Stimulated activated CD4-positive, alpha-beta T cell treated with anti-CD3 and anti-CD28 coated beads, Interleukin-1b, Interleukin-23, amount 100 ng/mL, for 1 hour (primary cell): ENCODE data around the gene CMTM5.

Source experiments
- DNase-seq, 2 donors: peaks; one replicate each; pipeline ENCODE4 v3.0.0-alpha.2; 2020; ENCODE audit warnings: low read depth in 2 of 2

Gene CMTM5, protein sequence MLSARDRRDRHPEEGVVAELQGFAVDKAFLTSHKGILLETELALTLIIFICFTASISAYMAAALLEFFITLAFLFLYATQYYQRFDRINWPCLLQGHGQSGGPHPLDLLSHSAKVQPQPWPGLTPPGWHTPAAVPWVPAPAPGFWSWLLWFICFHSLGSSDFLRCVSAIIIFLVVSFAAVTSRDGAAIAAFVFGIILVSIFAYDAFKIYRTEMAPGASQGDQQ

DNA sequence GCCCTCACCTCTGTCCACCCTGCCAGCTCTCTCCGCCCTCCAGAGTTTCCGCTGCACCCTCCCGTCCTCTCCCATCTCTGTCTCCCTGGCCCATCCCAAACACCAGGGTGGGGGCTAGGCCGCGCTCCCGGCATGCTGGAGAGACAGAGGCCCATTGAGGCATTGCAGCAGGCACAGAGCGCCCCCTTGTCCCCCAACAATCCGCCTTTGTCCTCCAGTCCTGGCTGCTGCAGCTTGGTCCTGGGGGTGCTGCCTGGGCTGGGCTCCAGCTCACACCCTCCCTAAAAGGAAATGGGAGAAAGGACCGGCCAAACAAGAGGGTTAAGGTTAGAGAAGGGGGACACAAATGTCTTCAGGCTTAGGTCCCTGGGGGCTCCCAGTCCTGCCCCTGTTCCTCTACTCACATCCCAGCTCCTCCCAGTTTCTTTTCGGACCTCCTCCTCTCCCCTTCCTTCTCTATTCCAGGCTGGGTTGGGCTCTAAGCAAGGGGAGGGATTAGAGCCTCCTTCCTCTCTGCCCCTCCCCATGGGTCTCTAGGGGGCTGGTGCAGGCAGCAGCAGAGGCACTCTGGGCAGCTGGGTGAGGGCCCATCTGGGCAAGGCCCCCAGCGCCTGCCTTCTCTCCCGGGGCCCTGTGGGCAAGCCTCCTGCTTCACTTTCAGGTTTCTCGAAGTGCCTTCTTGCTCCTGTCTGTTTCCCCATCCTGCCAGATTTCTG lies at the start of gene CMTM5:
Gene CMTM5 (plus strand): TSS at position 565 of the 716 bp plus-strand sequence. CDS start 206 bp downstream, outside the sequence.
- no peak for DNase-seq

DNA sequence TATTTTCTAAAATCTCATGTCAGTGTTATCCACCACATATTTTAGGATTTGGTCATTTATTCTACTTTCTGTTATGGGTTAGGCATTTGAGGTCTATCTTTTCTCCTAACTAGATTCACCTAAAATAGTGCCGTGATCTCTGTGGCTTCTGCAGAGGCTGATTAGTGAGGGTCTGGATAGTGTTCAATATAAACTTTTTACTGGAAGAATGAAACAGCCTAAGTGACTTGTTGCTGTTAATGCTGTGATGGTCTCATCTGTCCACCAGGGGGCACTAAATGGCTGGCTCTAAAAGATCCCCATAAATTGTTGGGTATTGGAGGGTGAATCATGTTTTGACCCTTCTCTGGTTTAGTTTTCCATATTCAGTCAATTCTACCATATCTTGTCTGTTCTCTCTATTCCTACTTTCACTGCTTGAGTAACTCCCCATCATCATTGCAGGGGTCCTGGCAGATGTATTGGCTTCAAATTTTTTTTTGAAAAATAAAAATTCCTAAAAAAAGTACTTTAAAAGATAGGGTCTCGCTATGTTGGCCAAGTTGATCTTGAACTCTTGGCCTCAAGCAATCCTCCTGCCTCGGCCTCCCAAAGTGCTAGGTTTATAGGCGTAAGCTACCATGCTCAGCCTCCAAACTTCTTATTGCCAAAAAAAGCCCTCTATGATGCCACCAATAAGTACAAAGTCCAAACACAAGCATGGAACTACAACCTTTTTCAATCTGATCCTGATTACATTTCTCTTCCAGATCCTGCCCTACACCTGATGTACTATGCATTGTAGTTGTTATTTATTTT lies 48.7 kb upstream of the CMTM5 start:
- DNase-seq, result peak; percentile 21 to 22

DNA sequence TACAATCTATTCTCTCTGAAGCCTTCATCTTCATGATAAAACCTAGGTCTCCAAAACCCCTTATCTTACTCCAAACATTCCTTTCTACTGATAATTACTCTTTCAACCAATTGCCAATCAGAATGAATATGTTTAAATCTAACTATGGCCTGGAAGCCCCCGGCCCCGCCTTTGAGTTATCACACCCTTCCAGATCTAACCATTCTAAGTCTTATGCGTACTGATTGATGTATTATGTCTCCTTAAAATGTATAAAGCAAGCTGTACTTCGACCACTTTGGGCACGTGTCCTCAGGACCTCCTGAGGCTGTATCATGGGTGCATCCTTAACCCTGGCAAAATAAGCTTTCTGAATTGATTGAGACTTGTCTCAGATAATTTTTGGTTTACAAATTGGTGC lies 41.2 kb upstream of the CMTM5 start:
- DNase-seq, result no peak

DNA sequence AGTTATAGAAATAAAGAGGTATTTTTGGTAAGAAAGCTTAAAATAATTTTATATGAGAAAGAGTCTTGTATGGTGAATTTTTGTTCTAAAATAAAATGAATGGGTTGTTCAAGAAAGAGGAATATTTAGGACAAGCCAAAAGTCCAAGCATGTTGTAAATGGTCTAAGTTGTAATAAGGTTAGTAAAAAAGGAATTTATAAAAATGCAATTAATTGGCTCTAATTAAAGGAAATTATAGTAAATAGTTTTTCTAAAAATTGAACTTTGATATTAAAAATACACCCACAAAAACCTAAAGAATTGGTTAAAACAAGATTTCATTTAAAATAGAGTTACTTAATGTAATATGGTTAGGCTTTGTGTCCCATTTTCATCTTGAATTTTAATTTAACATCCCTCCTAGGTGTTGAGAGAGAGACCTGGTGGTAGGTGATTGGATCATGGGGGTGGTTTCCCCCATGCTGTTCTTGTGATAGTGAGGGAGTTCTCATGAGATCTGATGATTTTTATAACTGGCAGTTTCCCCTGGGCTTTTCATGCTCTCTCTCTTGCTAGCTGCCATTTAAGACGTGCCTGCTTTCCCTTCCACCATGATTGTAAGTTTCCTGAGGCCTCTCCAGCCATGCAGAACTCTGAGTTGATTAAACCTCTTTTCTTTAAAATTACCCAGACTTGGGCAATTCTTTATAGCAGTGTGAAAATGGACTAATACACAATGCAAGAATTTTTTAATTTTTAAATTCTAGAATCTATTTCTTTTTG lies 37.2 kb upstream of the CMTM5 start:
- no peak for DNase-seq

DNA sequence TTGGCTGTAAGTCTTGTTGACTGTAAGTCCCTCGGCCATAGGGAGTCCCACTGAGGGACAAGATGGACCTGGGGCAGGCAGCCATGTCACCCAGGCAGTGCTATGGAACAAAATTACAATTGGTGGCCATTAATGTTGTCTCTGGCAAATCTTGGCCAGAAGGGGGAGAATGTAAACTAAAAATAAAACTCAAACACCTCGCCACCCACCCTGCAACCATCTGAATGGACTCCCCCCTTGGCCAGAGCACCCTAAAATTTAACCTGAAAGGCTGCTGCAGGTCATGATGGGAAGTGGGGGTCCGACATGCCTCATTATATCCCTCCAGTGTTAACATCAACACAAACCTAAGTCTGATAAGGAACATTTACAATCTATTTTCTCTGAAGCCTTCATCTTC lies 32.4 kb upstream of the CMTM5 start:
- no peak for DNase-seq

DNA sequence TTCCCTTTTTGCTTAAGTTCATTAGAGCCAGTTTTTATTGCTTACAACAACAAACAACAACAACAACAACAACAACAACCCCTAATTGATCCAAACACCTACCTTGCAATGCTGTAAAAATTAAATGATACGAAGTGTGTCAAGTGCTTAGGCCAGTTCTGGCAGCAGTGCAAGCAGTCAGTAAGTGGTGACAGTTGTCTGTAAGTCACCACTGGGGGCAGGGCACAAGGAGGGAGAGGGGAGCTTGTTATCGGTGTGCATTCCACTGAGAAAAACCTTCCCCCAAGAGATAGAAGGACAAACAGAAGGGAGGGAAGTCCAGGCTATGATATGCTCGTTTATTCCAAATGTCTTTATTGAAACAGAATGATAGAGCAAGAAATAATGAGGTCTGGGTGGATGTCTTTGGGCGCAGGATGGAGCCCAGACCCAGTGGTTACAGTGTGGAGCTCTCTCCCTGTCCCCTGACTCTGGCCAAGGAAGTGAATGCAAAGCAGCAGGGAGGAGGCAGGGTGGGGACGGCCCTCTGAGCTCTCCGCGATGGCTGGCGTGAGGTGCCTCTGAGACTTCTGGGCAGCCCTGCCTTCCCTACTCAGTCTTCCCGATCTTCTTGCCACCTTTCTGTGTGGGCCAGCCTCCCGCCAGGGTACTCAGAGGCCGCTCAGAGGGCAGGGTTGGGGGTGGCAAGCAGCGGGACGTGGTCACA lies 30.7 kb upstream of the CMTM5 start:
- no peak for DNase-seq

DNA sequence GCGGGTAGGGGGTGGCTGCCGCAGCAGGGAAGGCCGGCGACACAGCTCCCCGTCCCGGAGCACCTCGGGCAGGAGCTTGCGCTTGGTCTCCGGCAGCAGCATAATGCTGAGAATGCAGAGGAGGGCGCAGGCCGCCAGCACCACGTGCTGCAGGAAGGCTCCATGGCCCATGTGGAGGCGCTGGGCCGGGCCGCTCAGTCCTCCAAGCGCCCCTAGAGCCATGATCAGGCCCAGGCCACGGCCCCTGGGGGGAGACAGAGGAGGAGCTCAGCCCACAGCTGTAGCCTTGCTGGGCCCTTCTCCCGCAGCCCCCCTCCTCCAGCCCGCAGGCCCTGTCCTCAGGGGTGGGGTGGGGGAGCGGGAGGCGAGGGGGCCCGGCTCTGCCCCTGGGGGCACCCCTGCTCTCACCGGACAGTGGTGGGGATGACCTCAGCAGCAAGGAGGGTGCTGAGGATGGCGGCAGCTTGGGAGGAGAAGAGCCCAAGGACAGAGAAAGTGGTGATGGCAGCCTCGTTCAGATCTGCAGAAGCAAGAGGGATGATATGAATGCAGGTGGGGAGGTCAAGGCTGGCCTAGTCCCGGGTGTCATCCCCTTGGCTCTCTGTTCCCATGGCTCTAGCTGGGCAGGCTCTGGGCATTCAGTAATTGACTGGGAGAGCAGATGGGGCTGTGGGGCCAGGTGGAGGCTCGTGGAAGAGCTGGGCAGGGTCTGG lies 30.0 kb upstream of the CMTM5 start:
- no peak for DNase-seq

DNA sequence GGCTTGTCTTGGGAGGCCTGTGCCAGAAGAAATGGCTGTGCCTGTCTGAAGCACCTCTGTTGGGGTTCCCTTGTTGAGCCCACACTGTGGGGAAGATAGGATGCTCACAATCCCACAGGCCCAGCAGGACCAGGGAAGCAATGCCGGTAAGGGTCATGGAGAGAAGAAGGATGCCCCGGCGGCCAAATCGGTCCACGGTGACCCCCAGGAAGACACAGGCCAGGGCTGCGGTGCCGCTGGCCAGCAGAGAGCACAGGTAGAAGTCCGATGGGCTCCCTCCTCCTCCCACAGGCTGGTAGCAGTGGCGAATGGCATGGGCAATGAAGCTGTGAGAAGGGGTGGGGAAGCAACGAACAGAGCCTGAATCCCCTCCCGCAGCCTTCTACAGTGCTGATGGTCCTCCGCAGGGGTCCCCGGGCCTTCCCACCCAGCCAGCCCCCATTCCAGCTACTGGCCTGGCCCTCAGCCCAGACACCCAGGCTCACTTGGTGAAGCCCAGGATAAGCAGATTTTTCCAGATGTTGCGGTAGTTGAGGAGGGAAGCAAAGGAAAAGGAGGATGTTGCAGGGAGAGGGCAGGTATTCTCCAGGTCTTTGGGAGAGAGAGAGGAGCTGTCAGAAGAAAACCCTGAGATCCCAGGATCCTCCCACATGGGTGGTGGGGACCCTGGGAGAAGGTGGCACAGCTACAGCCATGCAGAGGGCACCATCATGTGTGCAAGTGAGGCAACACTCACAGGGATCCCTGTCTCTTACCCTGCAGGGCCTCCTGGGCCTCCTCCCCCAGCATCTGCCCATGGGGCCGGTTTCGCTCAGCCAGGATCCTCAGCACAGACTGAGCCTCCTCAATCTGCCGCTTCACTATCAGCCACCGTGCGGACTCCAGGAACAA lies 29.2 kb upstream of the CMTM5 start:
- DNase-seq, result no peak

DNA sequence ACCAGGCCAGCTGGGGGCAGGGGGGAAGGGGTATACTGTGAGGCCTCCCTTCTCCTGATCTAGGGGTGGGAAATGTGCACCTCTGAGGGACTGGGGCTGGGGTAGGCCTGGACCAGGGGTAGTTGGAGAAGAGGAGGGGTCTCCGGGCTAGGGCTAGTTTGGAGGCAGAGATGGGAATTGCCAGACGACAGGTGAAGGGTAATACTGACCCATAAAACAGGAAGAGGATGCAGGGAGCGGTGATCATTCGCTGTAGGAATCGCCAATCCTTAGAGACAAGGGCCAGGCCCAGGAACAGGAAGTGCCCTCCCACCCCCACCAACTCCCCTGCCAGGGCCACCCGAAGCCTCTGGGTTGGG lies 28.6 kb upstream of the CMTM5 start:
- no peak for DNase-seq

DNA sequence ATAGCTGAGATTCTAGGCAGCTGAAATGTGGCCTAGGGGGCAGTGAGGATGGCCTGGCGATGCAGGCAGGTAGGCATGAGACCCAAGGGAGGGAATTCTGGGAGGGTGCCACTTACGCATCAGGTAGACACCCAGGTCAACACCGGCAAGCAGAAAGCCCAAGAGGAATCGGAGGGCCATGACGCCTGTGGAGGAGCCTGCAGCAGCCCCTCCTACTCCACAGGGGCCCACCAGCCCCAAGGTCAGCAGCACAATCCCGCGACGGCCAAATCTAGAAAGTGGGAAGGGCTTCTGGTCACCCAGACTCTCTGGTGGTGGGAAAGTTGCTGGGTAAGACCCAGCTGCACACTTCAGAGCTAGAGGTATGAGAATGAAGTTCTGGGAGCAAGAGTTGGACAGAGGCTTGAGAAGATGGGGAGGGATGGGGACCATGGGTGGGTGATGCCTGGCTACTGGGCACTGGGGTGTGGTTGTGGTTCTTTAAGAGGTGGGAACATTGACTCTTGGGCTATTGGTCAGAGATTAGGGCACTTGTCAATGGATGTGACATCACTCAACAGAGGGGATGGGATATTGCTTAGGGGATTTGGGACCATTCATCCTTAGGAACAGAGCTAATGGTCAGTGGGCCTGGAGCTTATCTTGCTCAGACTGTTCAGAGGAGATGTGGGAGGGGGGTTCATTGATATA lies 27.5 kb upstream of the CMTM5 start:
- DNase-seq, result no peak

DNA sequence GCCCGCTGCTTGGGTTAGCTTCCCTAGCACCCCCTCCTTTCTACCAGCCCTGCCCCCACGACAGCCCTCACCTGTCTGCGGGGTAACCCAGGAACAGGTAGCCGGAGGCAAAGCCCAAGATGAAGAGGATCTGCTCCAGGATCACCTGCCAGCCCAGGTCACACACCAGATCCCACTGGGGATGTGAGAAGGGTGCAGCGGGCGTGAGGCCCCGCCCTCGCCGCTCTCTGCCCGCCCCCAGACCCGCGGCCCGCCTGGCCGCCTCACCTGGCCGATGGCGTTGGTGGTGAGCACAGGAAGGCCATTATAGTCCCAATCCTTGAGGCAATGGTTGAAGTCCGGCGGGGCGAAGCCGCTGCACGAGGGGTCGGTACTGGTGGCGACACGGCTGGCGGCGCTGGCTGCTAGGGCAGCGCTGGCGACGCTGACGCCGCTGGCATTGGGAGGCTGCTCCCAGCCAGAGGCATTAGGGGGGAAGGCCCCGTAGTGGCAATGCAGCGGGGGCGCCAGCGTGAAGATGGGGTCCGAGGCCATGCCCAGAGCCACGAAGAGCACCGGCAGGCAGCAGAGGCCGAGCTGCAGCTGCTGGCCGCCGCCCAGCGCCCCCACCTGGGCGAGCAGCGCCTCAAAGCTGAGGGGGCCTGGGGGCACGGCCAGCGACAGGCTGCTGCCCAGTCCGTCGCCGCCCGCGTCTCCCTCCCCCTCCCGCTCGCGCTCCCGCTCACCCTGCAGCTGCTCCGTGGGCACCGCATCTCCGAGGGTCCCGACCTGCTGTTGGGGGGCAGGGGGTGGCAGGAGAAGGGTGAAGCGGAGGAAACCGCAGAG lies 25.0 kb upstream of the CMTM5 start:
- DNase-seq, result no peak

DNA sequence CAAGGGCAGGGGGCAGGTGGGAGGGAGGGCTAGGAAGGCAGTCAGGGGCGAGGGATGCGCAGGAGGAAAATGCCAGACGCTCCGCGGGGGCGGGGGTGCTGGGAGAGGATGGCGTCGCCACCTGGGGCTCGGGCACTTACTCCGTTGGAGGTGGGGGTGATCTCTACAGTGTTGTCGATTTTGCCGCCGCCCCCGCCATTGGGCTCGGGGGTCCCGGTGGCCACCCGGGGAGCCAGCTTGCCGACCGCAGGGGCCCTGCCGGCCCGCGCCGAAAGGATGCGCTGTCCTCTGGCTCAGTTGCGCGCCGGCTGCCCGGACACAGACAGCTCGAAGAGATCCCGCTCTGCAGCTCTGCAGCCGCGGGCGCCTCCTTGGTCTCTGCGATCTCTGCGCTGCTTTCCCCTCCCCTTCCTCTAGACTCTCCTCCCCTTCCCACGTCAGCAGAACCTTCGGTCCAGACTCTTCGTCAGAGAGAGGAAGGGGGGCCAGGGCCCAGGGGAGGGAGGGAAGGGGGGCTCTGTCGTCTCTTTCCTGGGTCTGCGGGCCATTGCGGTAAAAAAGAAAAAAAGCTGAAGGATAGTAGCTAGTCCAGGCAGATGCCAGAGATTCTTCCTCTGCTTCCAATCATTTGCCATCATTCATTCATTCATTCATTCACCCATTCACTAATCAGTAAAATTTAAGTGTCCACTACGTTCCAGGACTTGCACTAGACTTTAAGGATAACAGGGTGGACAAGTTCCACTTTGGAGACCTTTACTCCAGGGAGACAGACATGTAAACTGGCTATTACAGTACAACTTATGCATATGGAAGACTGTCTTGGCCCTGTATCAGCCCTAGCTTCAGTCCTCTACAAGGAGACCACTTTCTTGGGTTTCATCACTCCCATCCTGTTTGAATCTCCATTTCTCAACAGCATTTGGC lies 24.1 kb upstream of the CMTM5 start, which contains the start of gene SLC22A17:
Gene SLC22A17 (minus strand): TSS at position 382 of the 927 bp plus-strand sequence.
- DNase-seq, result peak; percentile 6 to 17

DNA sequence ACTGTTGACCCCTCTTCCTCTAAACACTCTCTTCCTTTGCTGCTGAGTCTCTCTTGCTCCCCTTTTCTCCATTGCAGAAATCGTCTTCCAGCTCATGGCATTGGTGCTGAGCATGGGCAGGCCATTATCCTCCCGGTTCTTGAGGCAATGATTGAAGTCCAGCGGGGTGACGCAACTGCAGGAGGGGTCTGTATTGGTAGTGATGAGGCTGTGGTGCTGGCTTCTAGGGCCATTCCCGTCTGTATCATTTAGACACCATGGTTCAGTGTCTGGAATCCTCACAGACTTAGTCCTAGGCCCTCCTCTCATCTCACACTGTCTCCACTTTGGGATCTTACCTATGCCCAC lies 23.4 kb upstream of the CMTM5 start:
- no peak for DNase-seq

DNA sequence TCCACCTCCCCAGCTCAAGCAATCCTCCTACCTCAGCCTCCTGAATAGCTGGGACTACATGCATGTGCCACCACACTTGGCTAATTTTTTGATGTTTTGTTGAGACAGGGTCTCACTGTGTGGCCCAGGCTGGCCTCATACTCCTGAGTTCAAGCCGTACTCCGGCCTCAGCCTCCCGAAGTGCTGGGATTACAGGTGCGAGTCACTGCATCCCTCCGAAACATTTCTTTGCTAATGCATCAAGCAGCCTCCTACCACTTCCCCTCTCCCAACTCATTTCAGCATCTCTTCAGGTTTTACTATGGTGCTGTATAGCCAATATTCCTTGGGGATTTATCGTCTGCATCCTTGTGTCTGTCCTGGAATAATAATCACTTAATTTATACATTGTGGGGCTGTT lies 21.9 kb upstream of the CMTM5 start:
- no peak for DNase-seq

DNA sequence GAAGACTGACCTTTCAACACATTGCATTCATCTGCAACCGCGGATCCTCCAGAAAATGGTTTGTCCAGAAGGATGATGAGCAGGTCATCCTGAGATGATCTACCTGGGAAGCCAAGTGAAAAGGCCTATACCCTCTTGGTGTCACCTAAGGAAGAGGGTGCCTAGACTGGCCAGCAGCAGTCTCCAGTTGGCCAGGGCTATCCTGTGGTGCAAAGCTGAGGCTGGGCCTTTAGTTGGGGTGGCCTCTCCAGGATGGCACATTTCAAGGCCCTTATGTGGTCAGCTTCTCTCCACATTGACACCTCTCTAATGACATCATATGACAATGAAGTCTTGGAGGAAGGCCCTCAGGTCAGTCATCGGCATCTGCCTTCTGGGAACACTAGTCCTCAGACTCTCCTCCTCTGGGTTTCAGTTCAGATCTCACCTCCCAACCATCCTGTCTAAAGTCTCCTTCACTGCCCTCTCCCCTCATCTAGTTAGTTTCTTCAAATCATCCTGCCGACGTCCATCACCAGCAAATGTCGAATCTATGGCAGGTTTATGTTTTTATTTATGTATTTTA lies 20.9 kb upstream of the CMTM5 start:
- DNase-seq, result no peak

DNA sequence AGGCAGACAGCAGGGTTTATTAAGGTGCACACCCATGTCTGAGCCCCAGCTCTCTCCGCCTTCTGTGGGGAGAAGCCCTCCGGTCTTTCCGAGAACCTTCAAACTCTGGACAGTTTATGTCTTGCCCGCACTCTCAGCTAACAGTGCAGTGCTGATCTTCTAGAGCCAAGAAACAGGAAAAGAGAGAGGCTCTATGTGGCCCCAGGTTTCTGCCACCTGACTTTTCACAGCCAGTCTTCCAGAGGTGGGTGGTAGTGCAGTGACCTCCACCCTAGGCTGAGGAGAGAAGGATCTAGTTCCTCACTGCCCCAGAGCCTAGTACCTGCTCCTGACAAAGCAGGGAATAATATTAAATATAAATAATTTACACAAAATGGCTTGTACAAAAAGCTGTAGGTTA lies 20.2 kb upstream of the CMTM5 start:
- no peak for DNase-seq

DNA sequence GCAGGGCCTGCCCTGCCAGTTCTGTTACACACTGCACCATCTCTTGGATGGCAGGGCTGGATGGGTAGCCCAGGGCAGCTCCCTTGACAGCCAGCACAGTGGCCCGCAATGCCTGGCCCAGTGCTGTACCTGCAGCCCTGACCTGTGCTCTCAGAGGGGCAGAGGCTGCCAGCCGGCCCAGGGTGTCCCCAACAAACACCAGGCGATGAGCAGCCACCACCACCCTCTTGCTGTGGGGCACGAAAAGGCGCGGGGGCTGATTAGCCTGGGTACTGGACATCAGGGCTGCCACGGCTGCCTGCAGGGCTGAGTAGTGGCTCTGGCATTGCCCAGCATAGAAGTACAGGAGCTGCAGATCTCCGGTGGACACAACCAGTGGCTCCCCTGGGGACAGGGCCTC lies 19.6 kb upstream of the CMTM5 start:
- no peak for DNase-seq
